Right lung (tissue), 5 donors: ENCODE results near the gene KLC3. TPM values are rescaled to one million over a fixed set of nuclear protein-coding genes. Genes with fewer than 3 reads are reported as not detected.
"Not testable (repeated sequence)": the region's sequence is repeated elsewhere in the genome, so short reads cannot be mapped to it uniquely, and the experiment has no call there.

Source experiments
- DNase-seq, 2 donors: peaks; one replicate each; pipeline ENCODE4 v3.0.0-alpha.2; 2013
- polyA plus RNA-seq, 5 donors: library from polyadenylated mRNA; unstranded; fragments of 120-200 nt; gene quantifications; one replicate each; pipeline versions ENCODE4 v1.2.1 to v1.2.3, GENCODE V29; 2013; ENCODE audit warnings: inconsistent platforms in 1 of 5, low replicate concordance in 1 of 5; ENCODE audit not compliant: insufficient read length in 5 of 5, insufficient read depth in 1 of 5

The KLC3 gene
- polyA plus RNA-seq, 5 donors = 0.34 to 1.2 (median 0.65) TPM

- DNase-seq = no peak
Measured at GRCh38 chr19:45315304-45315703, 25.2 kb upstream of the KLC3 start.

GRCh38 chr19:45320997-45321775, 19.4 kb upstream of the KLC3 start:
- DNase-seq = no peak

GRCh38 chr19:45321848-45322247, 18.7 kb upstream of the KLC3 start:
- no peak for DNase-seq

- no peak for DNase-seq
Measured at GRCh38 chr19:45322311-45322710, 18.2 kb upstream of the KLC3 start.

- DNase-seq = no peak
Measured at GRCh38 chr19:45322744-45323281, 17.7 kb upstream of the KLC3 start, which contains the start of gene CKM. Gene CKM, minus strand, starts transcription at chr19:45322875. Its CDS starts 3,162 bp downstream, at chr19:45319713.

GRCh38 chr19:45323671-45324081, 16.9 kb upstream of the KLC3 start:
- DNase-seq = no peak

GRCh38 chr19:45324349-45324907, 16.1 kb upstream of the KLC3 start:
- DNase-seq = no peak

GRCh38 chr19:45327404-45328143, 13.0 kb upstream of the KLC3 start:
- DNase-seq = no peak

- no peak for DNase-seq
Measured at GRCh38 chr19:45331411-45331810, 9.1 kb upstream of the KLC3 start.

- DNase-seq = no peak
Measured at GRCh38 chr19:45333609-45334303, 6.8 kb upstream of the KLC3 start.

GRCh38 chr19:45334881-45335280, 5.7 kb upstream of the KLC3 start:
- DNase-seq = not testable (repeated sequence)

GRCh38 chr19:45336696-45337251, 3.8 kb upstream of the KLC3 start:
- no peak for DNase-seq

GRCh38 chr19:45339629-45340028, 921 bp upstream of the KLC3 start:
- no peak for DNase-seq

- DNase-seq = no peak
Measured at GRCh38 chr19:45340899-45341453, 426 bp downstream of the KLC3 start.

GRCh38 chr19:45342911-45343310, 2.4 kb downstream of the KLC3 start:
- no peak for DNase-seq

GRCh38 chr19:45344621-45345505, 4.3 kb downstream of the KLC3 start:
- DNase-seq = no peak

GRCh38 chr19:45345506-45345860, 4.9 kb downstream of the KLC3 start:
- no peak for DNase-seq

GRCh38 chr19:45346449-45346848, 5.9 kb downstream of the KLC3 start:
- no peak for DNase-seq

- no peak for DNase-seq
Measured at GRCh38 chr19:45347570-45348366, 7.2 kb downstream of the KLC3 start.
